Left ventricle myocardium superior (tissue), 1 donor: Measurements from ENCODE around the gene ERCC1. TPM values are rescaled to one million over a fixed set of nuclear protein-coding genes. Genes with fewer than 3 reads are reported as not detected.

Experiments
- ATAC-seq: fragments of 200-7000 bp; cut with Tn5 transposase; one replicate; pipeline ENCODE4 v1.9.1; 2020; ENCODE audit warnings: mild to moderate bottlenecking, moderate library complexity
- DNase-seq: peaks from one replicate; pipeline ENCODE4 v3.0.0-alpha.2; 2020
- intact Hi-C: fragments of 100-400 bp; cut with micrococcal nuclease; formaldehyde crosslinking; loops from one replicate; pipeline ENCODE4 v1.11.0; 2022
- total RNA-seq: library from RNA; stranded (reverse); fragmentation: NEBNext Ultra II Directional; extraction: Animal tissue kit (Norgen Biotek cat#: 25700); gene quantifications from one replicate; pipeline ENCODE4 v1.2.1, GENCODE V29; 2021
- donor health status: DM: no; HTN: yes; CAD: no; lungs with severe emphysema.

The ERCC1 gene
- total RNA-seq, 1 donor from 2014 or later = 150 TPM

- ATAC-seq = no peak
- DNase-seq = no peak
- intact Hi-C loops = no loop called here
These were observed 37.2 kb upstream of the ERCC1 start for GRCh38 chr19:45460807-45461347.

GRCh38 chr19:45457776-45458175 lies 34.1 kb upstream of the ERCC1 start:
- intact Hi-C loops = no loop called here
- ATAC-seq = no peak
- DNase-seq = no peak

- DNase-seq (no peak), ATAC-seq (no peak)
- intact Hi-C loops = no loop called here
These were observed 32.7 kb upstream of the ERCC1 start for GRCh38 chr19:45456500-45456815.

GRCh38 chr19:45455707-45456499 lies 32.2 kb upstream of the ERCC1 start:
- intact Hi-C loops = no loop called here
- peak; percentile 92 for ATAC-seq
- DNase-seq = peak; percentile 91

GRCh38 chr19:45451850-45452387 lies 28.2 kb upstream of the ERCC1 start:
- DNase-seq (no peak), ATAC-seq (no peak)
- intact Hi-C loops = no loop called here

GRCh38 chr19:45451131-45451849 lies 27.6 kb upstream of the ERCC1 start:
- DNase-seq (peak; percentile 44), ATAC-seq (peak; percentile 6)
- intact Hi-C loops = no loop called here

- intact Hi-C loops = no loop called here
- no peak for DNase-seq
- peak; percentile 1 for ATAC-seq
These were observed 26.3 kb upstream of the ERCC1 start for GRCh38 chr19:45450012-45450333.

GRCh38 chr19:45448887-45449299 lies 25.2 kb upstream of the ERCC1 start:
- no peak for ATAC-seq
- no peak for DNase-seq
- intact Hi-C loops = no loop called here

GRCh38 chr19:45448425-45448756 lies 24.7 kb upstream of the ERCC1 start:
- intact Hi-C loops = no loop called here
- ATAC-seq = no peak
- no peak for DNase-seq

GRCh38 chr19:45446944-45447343 lies 23.2 kb upstream of the ERCC1 start:
- intact Hi-C loops = no loop called here
- no peak for DNase-seq
- no peak for ATAC-seq

GRCh38 chr19:45446295-45446694 lies 22.6 kb upstream of the ERCC1 start:
- ATAC-seq = no peak
- no peak for DNase-seq

GRCh38 chr19:45445139-45445538 lies 21.4 kb upstream of the ERCC1 start:
- DNase-seq = no peak
- intact Hi-C loops = no loop called here
- no peak for ATAC-seq

More at GRCh38 chr19:45446295-45446694, 22.6 kb upstream of the ERCC1 start:
- intact Hi-C loops = no loop called here

- intact Hi-C loops = no loop called here
- ATAC-seq (peak; percentile 81), DNase-seq (peak; percentile 99)
These were observed 20.8 kb upstream of the ERCC1 start for GRCh38 chr19:45444318-45445041.

- ATAC-seq (peak; percentile 79), DNase-seq (peak; percentile 98)
- intact Hi-C loops = no loop called here
These were observed 20.0 kb upstream of the ERCC1 start for GRCh38 chr19:45443462-45444317.

GRCh38 chr19:45442778-45443461 lies 19.2 kb upstream of the ERCC1 start:
- intact Hi-C loops = no loop called here
- no peak for ATAC-seq

GRCh38 chr19:45442408-45442777 lies 18.7 kb upstream of the ERCC1 start:
- ATAC-seq = no peak
- no peak for DNase-seq
- intact Hi-C loops = no loop called here

More at GRCh38 chr19:45442778-45443461, 19.2 kb upstream of the ERCC1 start:
- DNase-seq = peak; percentile 52

- ATAC-seq (no peak), DNase-seq (no peak)
- intact Hi-C loops = no loop called here
These were observed 17.3 kb upstream of the ERCC1 start for GRCh38 chr19:45440873-45441654.

- DNase-seq = no peak
- ATAC-seq = no peak
- intact Hi-C loops = no loop called here
These were observed 16.5 kb upstream of the ERCC1 start for GRCh38 chr19:45440259-45440638.
